OCI-LY7 (cell line): ENCODE results near the gene VTI1A. TPM values are rescaled to one million over a fixed set of nuclear protein-coding genes. Genes with fewer than 3 reads are reported as not detected.
"Not testable (repeated sequence)": the region's sequence is repeated elsewhere in the genome, so short reads cannot be mapped to it uniquely, and the experiment has no call there.

Experiments
- BruUV-seq: library from RNA; stranded (reverse); fragments of 400-500 nt; replicated peaks from 2 replicates; lab custom pipeline; 2021; lab: Mats Ljungman, UMichigan
- CTCF ChIA-PET: fragments of 300-600 bp; sonication (Branson Sonifier 250); formaldehyde crosslinking; loops from one replicate; lab custom pipeline; 2022; ENCODE audit warnings: antibody characterized with exemption; ENCODE audit not compliant: unreplicated experiment; lab: Charles Lee
- POLR2A ChIA-PET: fragments of 300-600 bp; sonication (Branson Sonifier 250); formaldehyde crosslinking; loops from one replicate; lab custom pipeline; 2022; ENCODE audit warnings: antibody characterized with exemption; lab: Charles Lee
- DNase-seq: peaks from one replicate; pipeline ENCODE4 v3.0.0-alpha.2; 2015; ENCODE audit warnings: low spot score
- H2AFZ ChIP-seq: fragments of 200-600 bp; sonication (generic), shearing (Covaris generic); 2 replicates; pipeline ENCODE4 v1.6.1; 2014; ENCODE audit warnings: mild to moderate bottlenecking, antibody characterized with exemption, low read length, moderate library complexity
- H3K27ac ChIP-seq: fragments of 200-600 bp; sonication (generic); 2 replicates; pipeline ENCODE4 v1.5.1; 2014; ENCODE audit warnings: mixed run types, low read depth, mild to moderate bottlenecking, moderate library complexity, low read length, inconsistent platforms; ENCODE audit not compliant: poor library complexity, severe bottlenecking
- H3K36me3 ChIP-seq: fragments of 200-600 bp; sonication (generic); 2 replicates; pipeline ENCODE4 v1.6.1; 2014; ENCODE audit warnings: mild to moderate bottlenecking, antibody characterized with exemption, low read length, moderate library complexity, mixed read lengths; ENCODE audit not compliant: insufficient read depth
- H3K4me1 ChIP-seq: fragments of 200-600 bp; sonication (generic); 2 replicates; pipeline ENCODE4 v1.5.1; 2014; ENCODE audit warnings: mild to moderate bottlenecking, low read length; ENCODE audit not compliant: insufficient read depth, poor library complexity, severe bottlenecking
- H3K4me2 ChIP-seq: fragments of 200-600 bp; sonication (generic); 2 replicates; pipeline ENCODE4 v1.6.1; 2014; ENCODE audit warnings: mild to moderate bottlenecking, low read length
- H3K4me3 ChIP-seq: fragments of 200-600 bp; sonication (generic); 2 replicates; pipeline ENCODE4 v1.5.1; 2014; ENCODE audit warnings: mild to moderate bottlenecking, low read depth, low read length; ENCODE audit not compliant: poor library complexity, severe bottlenecking
- H3K79me2 ChIP-seq: fragments of 200-600 bp; sonication (generic); 2 replicates; pipeline ENCODE4 v1.6.1; 2016; ENCODE audit warnings: low read depth, mild to moderate bottlenecking, low read length, moderate library complexity, mixed read lengths; ENCODE audit not compliant: insufficient read depth
- H3K9me2 ChIP-seq: fragments of 200-600 bp; sonication (generic); 2 replicates; pipeline ENCODE4 v1.6.1; 2016; ENCODE audit warnings: mild to moderate bottlenecking, low read length, mixed read lengths; ENCODE audit not compliant: insufficient read depth
- H3K9me3 ChIP-seq: fragments of 200-600 bp; sonication (generic); 2 replicates; pipeline ENCODE4 v1.6.1; 2014; ENCODE audit warnings: mild to moderate bottlenecking, mixed run types, low read length, mixed read lengths
- H4K20me1 ChIP-seq: fragments of 200-600 bp; sonication (generic); 2 replicates; pipeline ENCODE4 v1.6.1; 2014; ENCODE audit warnings: mild to moderate bottlenecking, antibody characterized with exemption, low read length, moderate library complexity, mixed read lengths; ENCODE audit not compliant: insufficient read depth
- CTCF ChIP-seq: fragments of 200-600 bp; sonication (generic); conservative IDR thresholded peaks from 2 replicates; pipeline ENCODE4 v1.5.1; 2014; ENCODE audit warnings: mild to moderate bottlenecking, antibody characterized with exemption, low read length, moderate library complexity, mixed read lengths
- EZH2phosphoT487 ChIP-seq: fragments of 200-600 bp; sonication (generic); IDR thresholded peaks from 2 replicates; pipeline ENCODE4 v1.6.1; 2018; ENCODE audit warnings: low read depth, borderline replicate concordance, mild to moderate bottlenecking, mixed run types, antibody characterized with exemption, low read length, moderate library complexity, mixed read lengths
- intact Hi-C: fragments of 100-400 bp; cut with micrococcal nuclease; formaldehyde crosslinking; loops from one replicate; pipeline ENCODE4 v1.10.0; 2022; ENCODE audit not compliant: unreplicated experiment
- total RNA-seq, 2 experiments: library from RNA; depleted of rRNA in 1 of 2; stranded (reverse); fragments of >200 nt in 1 of 2; shearing (Covaris generic) in 1 of 2; gene quantifications; 2 replicates each; pipeline ENCODE4 v1.2.3, GENCODE V29; 2014 to 2022

VTI1A gene
- total RNA-seq, 2 experiments from 2014 or later = 39.4 to 45.2 TPM

- H3K79me2 ChIP-seq = no peaks in the 10 kb centered on the region
Observed at GRCh38 chr10:112538168-112538567, 91.2 kb downstream of the VTI1A start.

GRCh38 chr10:112539340-112539739 is 92.3 kb downstream of the VTI1A start:
- POLR2A ChIA-PET = interaction anchor here (0.7 to 1.2 kb wide), 2 partner anchors 11 to 13 kb away, joined by 3 read pairs; no protein-coding TSS in a partner anchor
- BruUV-seq = no TSS peak
- CTCF ChIA-PET = no interaction called here
- Histone ChIP-seq H3K4me1 (no peaks in the 10 kb centered on the region), H3K4me2 (no peak overlapping the region), H4K20me1 (no peaks in the 10 kb centered on the region), H3K9me2 (no peaks in the 10 kb centered on the region), H2AFZ (no peak overlapping the region), H3K79me2 (no peaks in the 10 kb centered on the region), H3K4me3 (no peak overlapping the region), H3K27ac (no peak overlapping the region), H3K9me3 (no peaks in the 10 kb centered on the region), H3K36me3 (peaks cover 24% of the 10 kb centered on the region; the same call in 1 of the 2 replicates)
- intact Hi-C loops = no loop called here
- DNase-seq = no peak
- TF ChIP-seq CTCF = no peak
- no peak for TF ChIP-seq EZH2phosphoT487

More at GRCh38 chr10:112538168-112538567, 91.2 kb downstream of the VTI1A start:
- H3K4me2 ChIP-seq = no peak overlapping the region
- DNase-seq = no peak
- BruUV-seq = no TSS peak
- intact Hi-C loops = no loop called here
- ChIA-PET POLR2A (interaction anchor here (0.5 kb wide), 1 partner anchor 134 kb away, joined by 3 read pairs; no protein-coding TSS in a partner anchor), CTCF (no interaction called here)
- no peak overlapping the region for H3K4me3 ChIP-seq
- TF ChIP-seq EZH2phosphoT487 (no peak), CTCF (no peak)
- H3K9me2 ChIP-seq = no peaks in the 10 kb centered on the region
- no peak overlapping the region for H2AFZ ChIP-seq
- no peaks in the 10 kb centered on the region for H3K9me3 ChIP-seq
- H3K36me3 ChIP-seq = peaks cover 24% of the 10 kb centered on the region; the same call in 1 of the 2 replicates
- no peaks in the 10 kb centered on the region for H3K4me1 ChIP-seq
- H4K20me1 ChIP-seq = no peaks in the 10 kb centered on the region
- no peak overlapping the region for H3K27ac ChIP-seq

- BruUV-seq, H3K4me2 ChIP-seq, H3K27ac ChIP-seq, CTCF ChIA-PET, POLR2A ChIA-PET, H3K9me2 ChIP-seq, H2AFZ ChIP-seq, H3K4me3 ChIP-seq, H3K9me3 ChIP-seq, H4K20me1 ChIP-seq, H3K79me2 ChIP-seq, DNase-seq, H3K4me1 ChIP-seq, intact Hi-C loops: not testable (repeated sequence)
- H3K36me3 ChIP-seq = peaks cover 24% of the 10 kb centered on the region; the same call in 1 of the 2 replicates
Observed at GRCh38 chr10:112542823-112543222, 95.8 kb downstream of the VTI1A start.
